GM21723 (cell line): ENCODE results near the gene UBE2F.
"Not testable (repeated sequence)": the region's sequence is repeated elsewhere in the genome, so short reads cannot be mapped to it uniquely, and the experiment has no call there.

Experiments
- ATAC-seq: cut with Tn5 transposase; IDR thresholded peaks from one replicate; pipeline ENCODE4 v1.9.1; 2021; ENCODE audit warnings: mild to moderate bottlenecking, moderate library complexity; ENCODE audit not compliant: unreplicated experiment

UBE2F gene

GRCh38 chr2:237977380-237977779, 10.6 kb downstream of the UBE2F start:
- ATAC-seq, result no peak

DNA sequence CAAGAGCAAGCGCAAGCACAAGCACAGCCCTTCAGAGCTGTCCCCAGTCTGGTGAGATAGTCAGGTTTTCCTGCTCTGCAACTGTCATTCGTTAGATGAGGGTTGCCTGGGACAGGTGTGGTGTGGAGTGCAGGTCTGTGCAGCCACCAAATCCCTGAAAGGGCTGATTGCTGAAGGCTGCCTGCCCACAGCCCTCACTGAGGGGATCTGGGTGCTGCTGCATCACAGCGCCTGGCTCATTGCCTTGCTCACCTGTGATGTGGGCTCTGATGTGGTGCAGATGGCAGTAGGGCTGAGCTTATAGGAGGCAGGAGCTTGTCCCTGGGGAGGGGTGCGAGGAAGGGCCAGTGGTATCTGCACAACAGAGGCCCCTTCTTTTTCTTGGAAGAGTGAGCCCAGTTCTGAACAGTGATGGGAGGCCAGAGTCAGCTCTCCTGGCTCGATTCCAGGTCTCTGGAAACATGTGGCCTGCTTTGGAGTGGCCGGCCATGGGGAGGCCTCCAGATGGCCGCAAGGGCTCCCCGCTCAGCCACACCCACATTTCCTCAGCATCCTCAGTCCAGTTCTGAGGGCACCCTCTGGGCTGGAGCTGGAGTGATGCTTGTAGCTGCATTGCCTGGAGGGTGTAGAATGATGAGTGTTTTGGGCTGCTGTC, 11.4 kb downstream of the UBE2F start:
- ATAC-seq, result no peak

GRCh38 chr2:237979331-237979730, 12.5 kb downstream of the UBE2F start:
- no peak for ATAC-seq

- ATAC-seq, result no peak
Observed at GRCh38 chr2:237980087-237980486, 13.3 kb downstream of the UBE2F start.

GRCh38 chr2:237980751-237981150, 13.9 kb downstream of the UBE2F start:
- ATAC-seq, result no peak

- not testable (repeated sequence) for ATAC-seq
Observed at GRCh38 chr2:237981621-237982020, 14.8 kb downstream of the UBE2F start.

DNA sequence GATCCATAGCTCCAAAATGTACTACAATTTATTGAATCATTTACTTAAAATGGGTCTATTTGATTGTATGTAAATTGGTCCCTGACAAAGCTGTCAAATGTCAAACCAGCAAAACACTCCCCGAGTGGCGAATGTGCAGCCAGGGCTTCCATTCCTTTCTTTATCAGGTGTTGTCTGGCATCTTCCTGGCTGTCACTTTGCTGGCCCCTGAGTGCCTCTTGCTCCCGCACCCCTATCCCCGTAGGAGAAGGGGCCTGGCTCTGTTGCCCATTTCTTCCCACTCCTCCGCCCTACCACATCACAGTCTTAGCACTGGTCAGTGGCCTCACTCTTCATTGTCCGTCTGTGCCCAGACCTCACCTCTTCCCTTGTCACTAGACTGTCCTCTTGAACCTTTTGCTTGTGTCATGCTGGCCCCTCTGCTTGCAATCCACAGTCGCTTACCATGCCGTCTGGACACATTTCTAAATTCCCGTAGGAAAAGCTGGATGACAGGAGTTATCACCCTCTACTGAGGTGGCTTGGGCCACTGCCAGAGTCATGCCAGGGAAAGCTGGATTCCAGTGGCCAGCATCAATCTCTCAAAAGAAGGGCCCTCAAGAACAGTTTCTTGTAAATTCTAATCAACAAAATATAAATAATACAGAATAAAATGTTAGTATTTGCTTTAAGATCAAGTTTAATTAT, 15.4 kb downstream of the UBE2F start:
- no peak for ATAC-seq

DNA sequence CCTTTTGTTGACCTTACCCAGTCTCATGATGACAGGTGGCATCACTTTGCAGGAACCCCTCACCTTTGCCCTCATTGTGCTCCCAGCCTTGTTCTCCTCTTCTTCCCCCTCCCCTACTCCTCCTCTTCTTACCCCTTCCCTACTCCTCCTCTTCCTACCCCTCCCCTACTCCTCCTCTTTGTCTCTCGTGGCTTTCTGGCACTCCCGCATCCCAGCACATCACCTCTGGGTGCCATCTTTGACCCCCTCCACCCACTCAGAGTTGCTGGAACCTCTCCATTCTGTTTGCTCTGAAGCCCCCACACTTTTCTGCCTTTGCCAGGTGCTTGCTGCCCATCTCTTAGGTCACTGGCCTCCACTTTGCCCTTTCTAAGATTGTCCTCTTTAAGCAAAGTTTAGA, 17.1 kb downstream of the UBE2F start:
- ATAC-seq, result no peak

GRCh38 chr2:237987268-237987667, 20.5 kb downstream of the UBE2F start:
- ATAC-seq, result no peak

DNA sequence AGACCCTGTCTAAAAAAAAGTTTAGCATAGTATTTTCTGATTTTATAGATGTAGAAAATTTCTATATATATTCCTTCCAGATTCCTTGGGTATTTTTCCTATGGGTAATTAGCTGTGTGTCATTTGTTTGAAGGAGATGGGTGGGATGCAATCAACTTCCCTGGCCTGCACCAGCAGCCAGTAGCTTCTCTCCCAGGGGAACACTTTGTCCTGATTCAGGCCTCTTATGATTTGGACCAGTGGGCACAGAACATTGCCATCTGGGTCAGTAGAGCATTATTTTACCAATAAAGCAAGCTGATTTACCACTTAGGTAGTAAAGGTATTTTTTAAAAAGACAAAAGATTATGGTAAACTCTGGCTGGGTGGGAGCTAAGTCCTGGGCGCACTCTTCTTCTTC, 26.9 kb downstream of the UBE2F start:
- no peak for ATAC-seq

- ATAC-seq, result no peak
Observed at GRCh38 chr2:237995036-237995435, 28.2 kb downstream of the UBE2F start.

GRCh38 chr2:237996021-237996593, 29.3 kb downstream of the UBE2F start:
- ATAC-seq, result no peak

DNA sequence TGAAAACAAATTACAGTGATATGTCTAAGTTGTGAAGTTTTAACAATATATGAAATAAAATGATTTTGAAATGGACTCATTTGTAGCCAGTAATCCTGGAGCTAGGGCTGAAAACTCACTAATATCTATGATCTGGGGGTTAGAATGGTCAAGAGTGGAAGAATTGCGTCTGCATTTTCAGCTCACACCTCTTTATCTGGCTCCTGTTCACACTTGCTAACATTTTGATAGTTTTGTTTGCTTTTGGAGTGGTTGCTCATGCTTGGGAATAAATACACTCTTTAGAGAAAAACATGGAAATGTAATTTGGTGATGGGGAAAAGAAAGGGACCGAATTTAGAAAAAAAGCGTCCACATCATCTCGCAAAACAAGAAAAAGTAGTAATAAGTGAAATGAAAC, 30.7 kb downstream of the UBE2F start:
- no peak for ATAC-seq

DNA sequence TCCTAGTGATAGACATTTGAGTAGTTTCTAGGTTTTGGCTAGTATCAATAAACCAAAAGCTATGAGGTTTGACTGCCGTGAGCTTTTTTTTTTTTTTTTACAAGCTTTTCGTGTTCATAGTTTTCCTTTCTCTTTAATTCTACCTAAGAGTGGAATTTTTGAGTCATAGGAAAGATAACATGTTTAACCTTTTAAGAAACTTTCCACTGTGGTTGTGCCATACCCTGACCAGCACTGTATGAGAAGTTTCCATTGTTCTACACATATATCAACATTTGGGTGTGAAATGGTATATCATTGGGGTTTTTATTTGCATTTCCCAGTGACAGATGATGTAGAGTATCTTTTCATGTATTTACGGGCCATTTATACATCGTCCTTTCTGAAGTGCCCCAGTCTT, 31.7 kb downstream of the UBE2F start:
- peak; percentile 82 for ATAC-seq

GRCh38 chr2:238003234-238004031, 36.6 kb downstream of the UBE2F start:
- no peak for ATAC-seq

GRCh38 chr2:238004077-238004830, 37.4 kb downstream of the UBE2F start:
- ATAC-seq, result no peak

DNA sequence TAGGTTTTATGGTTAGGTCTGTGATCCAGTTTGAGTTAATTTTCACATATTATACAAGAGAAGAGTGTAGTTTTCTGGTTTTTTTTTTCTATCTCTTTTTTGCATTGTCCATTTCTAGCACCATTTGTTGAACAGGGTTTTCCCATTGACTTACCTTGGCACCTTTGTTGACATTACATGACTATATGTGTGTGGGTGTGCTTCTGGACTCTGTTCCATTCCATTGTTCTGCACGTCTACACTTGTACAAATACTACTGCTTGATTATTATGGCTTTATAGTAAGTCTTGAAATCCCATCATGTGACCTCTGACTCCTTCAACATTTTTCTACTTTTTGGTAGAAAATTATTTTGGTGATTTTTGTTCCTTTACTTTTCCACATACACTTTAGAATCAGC, 38.7 kb downstream of the UBE2F start:
- no peak for ATAC-seq

DNA sequence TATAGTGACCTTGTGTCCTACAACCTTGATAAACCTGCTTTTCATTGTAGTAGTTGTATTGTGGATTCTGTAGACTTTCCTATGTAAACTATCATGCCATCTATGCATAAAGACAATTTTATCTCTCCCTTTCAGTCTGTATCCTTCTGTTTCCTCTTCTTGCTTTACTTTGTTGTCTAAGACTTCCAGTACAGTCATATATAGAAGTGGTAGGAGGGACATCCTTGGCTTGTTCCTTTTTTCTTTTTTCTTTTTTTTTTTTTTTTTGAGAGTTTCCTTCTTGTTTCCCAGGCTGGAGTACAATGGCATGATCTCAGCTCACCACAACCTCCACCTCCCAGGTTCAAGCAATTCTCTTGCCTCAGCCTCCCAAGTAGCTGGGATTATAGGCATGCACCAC, 39.7 kb downstream of the UBE2F start:
- no peak for ATAC-seq

DNA sequence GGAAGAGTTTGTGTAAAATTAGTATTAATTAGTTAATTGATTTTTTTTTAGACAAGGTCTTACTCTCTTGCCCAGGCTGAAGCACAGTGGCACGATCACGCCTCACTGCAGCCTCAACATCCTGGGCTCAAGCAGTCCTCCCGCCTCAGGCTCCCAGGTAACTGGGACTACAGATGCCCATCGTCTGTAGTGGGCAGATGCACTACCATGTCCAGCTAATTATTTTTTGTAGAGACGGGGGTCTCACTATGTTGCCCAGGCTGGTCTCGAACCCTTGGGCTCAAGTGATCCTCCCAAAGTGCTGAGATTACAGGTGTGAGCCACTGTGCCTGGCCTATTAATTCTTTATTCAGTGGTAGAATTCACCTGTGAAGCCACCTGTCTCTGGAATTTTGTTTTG, 41.1 kb downstream of the UBE2F start:
- no peak for ATAC-seq

DNA sequence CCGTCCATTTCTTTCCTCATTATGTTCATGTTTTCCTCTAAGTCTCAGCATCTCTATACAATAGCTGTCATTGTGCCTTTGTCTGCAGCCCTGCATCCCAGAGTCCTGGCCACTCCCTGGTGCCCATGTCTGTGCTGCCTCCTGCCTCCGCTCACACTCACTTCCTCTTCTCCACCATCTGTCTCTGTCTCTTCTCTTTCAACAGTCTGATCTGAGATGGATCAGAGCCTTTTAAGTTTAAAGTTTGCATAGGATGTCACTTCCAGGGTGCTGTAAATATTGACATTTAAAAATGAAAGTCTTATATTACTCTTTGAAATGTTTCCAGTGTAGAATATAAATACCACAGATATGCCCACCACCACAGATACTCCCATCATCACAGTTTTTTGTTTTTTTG, 42.7 kb downstream of the UBE2F start:
- ATAC-seq, result no peak

- ATAC-seq, result no peak
Observed at GRCh38 chr2:238010572-238010971, 43.8 kb downstream of the UBE2F start.
